B cell (primary cell): ENCODE results near the gene B4GALNT1. TPM values are rescaled to one million over a fixed set of nuclear protein-coding genes. Genes with fewer than 3 reads are reported as not detected.

Experiments
- ATAC-seq: fragments of 200-7000 bp; cut with Tn5 transposase; one replicate; pipeline ENCODE4 v1.10.0; 2021; ENCODE audit warnings: low read depth, mild to moderate bottlenecking, moderate number of reproducible peaks, moderate library complexity
- CTCF ChIA-PET: fragments of 350-600 bp; sonication (Branson Sonifier 250); formaldehyde crosslinking; loops from one replicate; lab custom pipeline; 2021; ENCODE audit warnings: antibody characterized with exemption, inconsistent platforms; lab: Charles Lee
- POLR2A ChIA-PET: fragments of 350-600 bp; sonication (Branson Sonifier 250); formaldehyde crosslinking; loops from one replicate; lab custom pipeline; 2021; ENCODE audit warnings: antibody characterized with exemption; lab: Charles Lee
- DNase-seq: peaks from one replicate; pipeline ENCODE4 v3.0.0; 2013
- H2AFZ ChIP-seq: 2 replicates; pipeline ENCODE4 v1.6.1; 2012; ENCODE audit warnings: mild to moderate bottlenecking, low read depth, low read length; ENCODE audit not compliant: insufficient read depth, poor library complexity, severe bottlenecking
- H3K27ac ChIP-seq, 2 donors: 1 replicate in 1 of 2; 2 replicates in 1 of 2; pipeline ENCODE4 v1.5.1; 2012 to 2013; ENCODE audit warnings: low read length in 2 of 2, mild to moderate bottlenecking in 2 of 2, moderate library complexity in 1 of 2
- H3K27me3 ChIP-seq, 4 experiments: fragments of 200-600 bp in 1 of 4; sonication (generic) in 1 of 4; replicated peaks in 1 of 4; 1 replicate in 2 of 4; 2 replicates in 2 of 4; pipeline versions ENCODE4 v1.6.1 to v1.7.0; 2013 to 2016; ENCODE audit warnings: low read length in 3 of 4, mild to moderate bottlenecking in 2 of 4, mixed read lengths in 1 of 4, moderate library complexity in 1 of 4; ENCODE audit not compliant: insufficient read depth in 4 of 4, control insufficient read depth in 3 of 4; ENCODE audit errors: control extremely low read depth in 1 of 4
- H3K36me3 ChIP-seq, 2 experiments: replicated peaks in 1 of 2; 1 replicate in 1 of 2; 2 replicates in 1 of 2; pipeline versions ENCODE4 v1.6.1 to v1.7.1; 2013; ENCODE audit warnings: low read length in 1 of 2; ENCODE audit not compliant: insufficient read depth in 2 of 2, control insufficient read depth in 1 of 2; ENCODE audit errors: control extremely low read depth in 1 of 2, extremely low read depth in 1 of 2
- H3K4me1 ChIP-seq, 2 donors: fragments of 200-600 bp in 1 of 2; sonication (generic) in 1 of 2; 1 replicate in 1 of 2; 2 replicates in 1 of 2; pipeline versions ENCODE4 v1.5.1 to v1.6.1; 2013 to 2017; ENCODE audit warnings: low read length in 2 of 2; ENCODE audit not compliant: control insufficient read depth in 2 of 2, insufficient read depth in 2 of 2
- H3K4me2 ChIP-seq: replicated peaks from 2 replicates; pipeline ENCODE3; 2012; ENCODE audit warnings: mild to moderate bottlenecking, low read depth, low read length; ENCODE audit not compliant: poor library complexity, severe bottlenecking
- H3K4me3 ChIP-seq, 5 experiments: fragments of 200-600 bp in 1 of 5; sonication (generic) in 1 of 5; 1 replicate in 3 of 5; 2 replicates in 2 of 5; pipeline versions ENCODE4 v1.5.1 to v1.7.0; 2011 to 2016; ENCODE audit warnings: low read length in 4 of 5, mild to moderate bottlenecking in 4 of 5, low read depth in 2 of 5, control low read depth in 1 of 5, moderate library complexity in 1 of 5; ENCODE audit not compliant: insufficient read depth in 1 of 5; ENCODE audit errors: control extremely low read depth in 1 of 5, extremely low read depth in 1 of 5
- H3K79me2 ChIP-seq: fragments of 200-600 bp; sonication (generic); one replicate; pipeline ENCODE4 v1.6.0; 2016; ENCODE audit warnings: low read length; ENCODE audit not compliant: control insufficient read depth, insufficient read depth
- H3K9ac ChIP-seq: fragments of 200-600 bp; sonication (generic); 2 replicates; pipeline ENCODE4 v1.6.1; 2017; ENCODE audit warnings: mild to moderate bottlenecking, low read length, moderate library complexity
- H3K9me3 ChIP-seq, 3 donors: one replicate each; pipeline versions ENCODE4 v1.6.1 to v1.7.1; 2013; ENCODE audit warnings: low read length in 2 of 3; ENCODE audit not compliant: control insufficient read depth in 2 of 3, insufficient read depth in 1 of 3; ENCODE audit errors: control extremely low read depth in 1 of 3
- H4K20me1 ChIP-seq: 2 replicates; pipeline ENCODE4 v1.6.0; 2012; ENCODE audit warnings: mild to moderate bottlenecking, low read length; ENCODE audit not compliant: insufficient read depth, control insufficient read depth, poor library complexity, severe bottlenecking
- H3K27ac Mint-ChIP-seq: one replicate; pipeline ENCODE4 v1.8.0; 2021; ENCODE audit warnings: mixed read lengths
- H3K27me3 Mint-ChIP-seq: one replicate; pipeline ENCODE4 v1.8.0; 2021; ENCODE audit warnings: mixed read lengths
- H3K4me1 Mint-ChIP-seq: one replicate; pipeline ENCODE4 v1.8.0; 2021; ENCODE audit warnings: mixed read lengths
- H3K4me3 Mint-ChIP-seq: one replicate; pipeline ENCODE4 v1.8.0; 2021; ENCODE audit warnings: mixed read lengths
- H3K9me3 Mint-ChIP-seq: one replicate; pipeline ENCODE4 v1.8.0; 2022; ENCODE audit warnings: mixed read lengths; ENCODE audit not compliant: insufficient read depth
- CTCF ChIP-seq: fragments of 200-600 bp; IDR thresholded peaks from one replicate; pipeline ENCODE4 v1.8.0; 2022; ENCODE audit warnings: antibody characterized with exemption, mild to moderate bottlenecking
- EZH2 ChIP-seq: IDR thresholded peaks from 2 replicates; pipeline ENCODE4 v1.6.1; 2012; ENCODE audit warnings: borderline replicate concordance, low read depth, mild to moderate bottlenecking, moderate library complexity, low read length; ENCODE audit not compliant: insufficient read depth, poor library complexity, severe bottlenecking
- WGBS: methylation state at CpG from one replicate; pipeline ENCODE4 v1.1.5; 2013; ENCODE audit warnings: missing lambda C conversion rate; ENCODE audit not compliant: insufficient coverage; 5-methylcytosine and 5-hydroxymethylcytosine counted together
- intact Hi-C: fragments of 100-400 bp; cut with micrococcal nuclease; formaldehyde crosslinking; loops from one replicate; pipeline ENCODE4 v1.10.0; 2022
- polyA plus RNA-seq: library from polyadenylated mRNA; depleted of rRNA; stranded (reverse); fragments of >200 nt; gene quantifications from 2 replicates; pipeline ENCODE4 v1.2.3, GENCODE V29; 2012
- total RNA-seq, 2 donors: library from RNA; stranded (reverse); fragments of 120-200 nt in 1 of 2; gene quantifications; 1 replicate in 1 of 2; 2 replicates in 1 of 2; pipeline versions ENCODE4 v1.2.3 to v1.2.4, GENCODE V29; 2013 to 2022

Gene B4GALNT1
- total and polyA plus RNA-seq, 2 donors (not counting 1 experiment from before 2014, with no cell fraction given) = 0.04 to 0.22 TPM

- Histone ChIP-seq H3K36me3 (no peaks in the 10 kb centered on the region), H3K4me3 (no peak overlapping the region), H3K9me3 (no peaks in the 10 kb centered on the region), H4K20me1 (no peaks in the 10 kb centered on the region), H3K27me3 (peaks cover 0 to 41% (median 5%) of the 10 kb centered on the region in 4 experiments), H3K79me2 (no peaks in the 10 kb centered on the region), H2AFZ (no peak overlapping the region), H3K4me1 (peaks cover 0 to 3% of the 10 kb centered on the region in 2 donors), H3K27ac (no peak overlapping the region), H3K9ac (no peak overlapping the region), H3K4me2 (no peak overlapping the region)
- Mint-ChIP-seq H3K4me3 (no peak overlapping the region), H3K9me3 (no peaks in the 10 kb centered on the region), H3K4me1 (peaks cover 2% of the 10 kb centered on the region), H3K27ac (no peak overlapping the region), H3K27me3 (peaks cover 14% of the 10 kb centered on the region)
- DNase-seq = no peak
- intact Hi-C loops = loop anchor here (2.0 kb wide), 1 partner anchor 60 kb away; the partner anchor contains the start of gene MBD6
- TF ChIP-seq CTCF = no peak
- no peak for TF ChIP-seq EZH2
- no CpG with 5 or more reads among the region's 1 CpG for WGBS
- no peak for ATAC-seq
- POLR2A ChIA-PET = no interaction called here
- CTCF ChIA-PET = interaction anchor here (0.8 to 7.2 kb wide), 13 partner anchors 10 to 322 kb away, joined by 3 to 122 read pairs (median 17); partner anchors contain the start of genes ARHGEF25, B4GALNT1, PIP4K2C and TSPAN31
Observed at GRCh38 chr12:57582440-57582839, 50.6 kb downstream of the B4GALNT1 start.

GRCh38 chr12:57581802-57582201, 51.2 kb downstream of the B4GALNT1 start:
- ChIA-PET POLR2A (no interaction called here), CTCF (interaction anchor here (1.3 to 7.2 kb wide), 8 partner anchors 11 to 111 kb away, joined by 3 to 122 read pairs (median 24); partner anchors contain the start of genes ARHGEF25, B4GALNT1 and PIP4K2C)
- Histone ChIP-seq H3K4me1 (peaks cover 0 to 3% of the 10 kb centered on the region in 2 donors), H3K9ac (no peak overlapping the region), H3K4me3 (no peak overlapping the region), H3K27ac (no peak overlapping the region), H3K79me2 (no peaks in the 10 kb centered on the region), H3K27me3 (peaks cover 0 to 41% (median 5%) of the 10 kb centered on the region in 4 experiments), H2AFZ (no peak overlapping the region), H4K20me1 (no peaks in the 10 kb centered on the region), H3K4me2 (no peak overlapping the region), H3K9me3 (no peaks in the 10 kb centered on the region), H3K36me3 (no peaks in the 10 kb centered on the region)
- no peak overlapping the region for H3K27ac Mint-ChIP-seq
- DNase-seq (no peak), ATAC-seq (no peak)
- no peak overlapping the region for H3K4me3 Mint-ChIP-seq
- WGBS = 100% methylated on average over 1 of the region's 1 CpG
- intact Hi-C loops = loop anchor here (2.0 kb wide), 1 partner anchor 59 kb away; the partner anchor contains the start of gene MBD6
- no peaks in the 10 kb centered on the region for H3K9me3 Mint-ChIP-seq
- peaks cover 14% of the 10 kb centered on the region for H3K27me3 Mint-ChIP-seq
- TF ChIP-seq EZH2 (no peak), CTCF (no peak)
- H3K4me1 Mint-ChIP-seq = peaks cover 2% of the 10 kb centered on the region
